DMS 273 (cell line): ENCODE results near the gene COG6.
A peak's percentile ranks its signal among the peaks of the same experiment; 100 is the strongest.

Experiments used
- DNase-seq: peaks from one replicate; lab custom pipeline; 2025; ENCODE audit not compliant: unreplicated experiment; lab: John Stamatoyannopoulos, UW

Gene COG6

GRCh38 chr13:39767791-39768517 lies 112.5 kb downstream of the COG6 start:
- DNase-seq = peak; percentile 38

GRCh38 chr13:39768962-39769361 lies 113.5 kb downstream of the COG6 start:
- DNase-seq = no peak

GRCh38 chr13:39770221-39771090 lies 115.0 kb downstream of the COG6 start:
- DNase-seq = no peak

GRCh38 chr13:39773833-39774232 lies 118.4 kb downstream of the COG6 start:
- no peak for DNase-seq

GRCh38 chr13:39776439-39776838 lies 121.0 kb downstream of the COG6 start:
- DNase-seq = no peak

- no peak for DNase-seq
Observed at GRCh38 chr13:39777021-39777420, 121.6 kb downstream of the COG6 start.

- DNase-seq = peak; percentile 61
Observed at GRCh38 chr13:39777527-39778061, 122.1 kb downstream of the COG6 start.

- no peak for DNase-seq
Observed at GRCh38 chr13:39779337-39780265, 124.1 kb downstream of the COG6 start.

- DNase-seq = no peak
Observed at GRCh38 chr13:39780711-39781110, 125.2 kb downstream of the COG6 start.

GRCh38 chr13:39781381-39781780 lies 125.9 kb downstream of the COG6 start:
- no peak for DNase-seq

- DNase-seq = peak; percentile 3
Observed at GRCh38 chr13:39783051-39783450, 127.6 kb downstream of the COG6 start.

GRCh38 chr13:39784347-39784746 lies 128.9 kb downstream of the COG6 start:
- DNase-seq = no peak

GRCh38 chr13:39786091-39786490 lies 130.6 kb downstream of the COG6 start:
- DNase-seq = no peak

GRCh38 chr13:39787086-39787487 lies 131.6 kb downstream of the COG6 start:
- DNase-seq = no peak

- DNase-seq = peak; percentile 4
Observed at GRCh38 chr13:39788102-39788501, 132.6 kb downstream of the COG6 start.

- DNase-seq = no peak
Observed at GRCh38 chr13:39789451-39789850, 134.0 kb downstream of the COG6 start.
